HL-60 (cell line): ENCODE results near the gene TMA16.
"Not testable (repeated sequence)": the region's sequence is repeated elsewhere in the genome, so short reads cannot be mapped to it uniquely, and the experiment has no call there.

ENCODE experiments used
- DNase-seq, 2 experiments: peaks; one replicate each; pipeline ENCODE4 v3.0.0-alpha.2; 2010 to 2020; ENCODE audit warnings: low read depth in 1 of 2, low spot score in 1 of 2
- H3K27ac ChIP-seq: fragments of 250-450 bp; sonication (Bioruptor Pico); replicated peaks from 2 replicates; pipeline ENCODE4 v1.5.1; 2020; ENCODE audit warnings: mild to moderate bottlenecking, moderate library complexity
- H3K27me3 ChIP-seq: fragments of 250-450 bp; sonication (Bioruptor Pico); 2 replicates; pipeline ENCODE4 v1.5.1; 2021; ENCODE audit warnings: mild to moderate bottlenecking, moderate library complexity; ENCODE audit not compliant: insufficient read depth, poor library complexity, severe bottlenecking
- H3K4me3 ChIP-seq: replicated peaks from 2 replicates; pipeline ENCODE4 v1.5.1; 2011; ENCODE audit warnings: mild to moderate bottlenecking, control low read depth, low read length; ENCODE audit not compliant: insufficient read depth
- GABPA ChIP-seq: IDR thresholded peaks from 2 replicates; pipeline ENCODE4 v1.6.1; 2012; ENCODE audit warnings: low read depth
- POLR2AphosphoS5 ChIP-seq: IDR thresholded peaks from 2 replicates; pipeline ENCODE4 v1.6.1; 2012; ENCODE audit warnings: low read depth
- SPI1 ChIP-seq: IDR thresholded peaks from 2 replicates; pipeline ENCODE4 v1.6.1; 2012; ENCODE audit warnings: low read depth, mild to moderate bottlenecking, borderline replicate concordance
- long read RNA-seq: library from polyadenylated mRNA; unstranded; transcript quantifications from one replicate; pipeline ENCODE4 v2.0.0, GENCODE V29; 2020
- TF ChIP-seq, protein P1 (sequence below): IDR thresholded peaks from 2 replicates; pipeline ENCODE4 v1.6.1; 2012; ENCODE audit warnings: low read depth; ENCODE audit not compliant: insufficient replicate concordance
- TF ChIP-seq, protein P2 (sequence below): IDR thresholded peaks from one replicate; pipeline ENCODE4 v1.5.1; 2011; ENCODE audit warnings: low read length, control low read depth, inconsistent platforms; ENCODE audit not compliant: insufficient read depth

TMA16 gene
- long read RNA-seq, transcript TMA16-201 (7 exons, 1,978 nt), result major isoform, 27 of 59 reads
- long read RNA-seq, transcript TMA16-209 (6 exons, 803 nt), result minor isoform, 10 of 59 reads
- long read RNA-seq, transcript TMA16-204 (6 exons, 608 nt), result minor isoform, 8 of 59 reads
- long read RNA-seq, partial matches to known transcripts, result 2 of 59 reads
- long read RNA-seq, other reads (novel, unspliced or antisense), result 11 of 59 reads

DNA sequence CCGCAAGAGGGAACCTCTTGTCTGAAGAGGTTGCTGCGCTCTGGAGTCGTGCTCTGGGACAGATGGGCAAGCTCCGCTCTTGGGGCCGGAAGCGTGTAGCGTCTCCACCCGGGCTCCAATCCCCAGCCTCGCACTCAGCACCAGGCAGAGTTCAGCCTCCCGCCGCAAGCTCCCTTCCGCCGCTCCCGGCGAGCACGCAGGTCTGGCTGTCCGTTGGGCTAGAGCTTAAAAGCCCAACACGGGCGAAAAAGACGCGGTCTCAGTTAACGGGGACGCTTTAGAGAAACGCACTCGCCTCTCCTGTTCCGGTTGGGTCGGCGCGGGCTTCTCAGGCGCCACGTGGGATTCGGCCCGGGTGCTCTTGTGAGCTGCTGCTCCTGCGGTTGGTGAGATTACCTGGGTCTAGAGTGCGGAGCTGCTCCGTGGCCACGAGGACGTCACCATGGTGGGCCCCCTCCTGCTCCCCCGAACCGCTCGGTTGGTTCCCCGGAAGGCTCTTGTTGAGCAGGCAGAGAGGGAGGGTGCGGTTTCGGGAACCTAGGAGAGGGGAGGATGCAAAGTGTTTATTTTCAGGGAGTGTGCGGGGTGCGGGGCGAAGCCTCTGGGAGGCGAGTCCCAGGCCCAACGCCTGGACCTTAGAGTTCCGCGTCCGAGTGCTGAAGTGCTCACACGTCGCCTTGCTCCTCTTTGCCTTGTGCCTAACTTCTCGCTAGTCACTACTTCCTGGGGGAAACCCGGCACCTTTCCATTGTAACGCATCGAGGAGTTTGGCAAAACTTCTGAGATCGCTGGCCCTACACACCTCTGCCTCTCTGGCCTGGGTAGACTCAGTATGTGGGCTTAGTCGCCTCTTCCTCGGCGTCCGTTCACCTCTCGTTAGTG is at the start of gene TMA16:
TMA16 (plus strand) TSS at position 331 of the 882 bp plus-strand sequence; CDS start at position 443, 112 bp downstream.
- TF ChIP-seq SPI1, result no peak
- peak; percentile 95 for TF ChIP-seq GABPA
- peak; percentile 93 for TF ChIP-seq POLR2AphosphoS5
- TF ChIP-seq, protein P1, sequence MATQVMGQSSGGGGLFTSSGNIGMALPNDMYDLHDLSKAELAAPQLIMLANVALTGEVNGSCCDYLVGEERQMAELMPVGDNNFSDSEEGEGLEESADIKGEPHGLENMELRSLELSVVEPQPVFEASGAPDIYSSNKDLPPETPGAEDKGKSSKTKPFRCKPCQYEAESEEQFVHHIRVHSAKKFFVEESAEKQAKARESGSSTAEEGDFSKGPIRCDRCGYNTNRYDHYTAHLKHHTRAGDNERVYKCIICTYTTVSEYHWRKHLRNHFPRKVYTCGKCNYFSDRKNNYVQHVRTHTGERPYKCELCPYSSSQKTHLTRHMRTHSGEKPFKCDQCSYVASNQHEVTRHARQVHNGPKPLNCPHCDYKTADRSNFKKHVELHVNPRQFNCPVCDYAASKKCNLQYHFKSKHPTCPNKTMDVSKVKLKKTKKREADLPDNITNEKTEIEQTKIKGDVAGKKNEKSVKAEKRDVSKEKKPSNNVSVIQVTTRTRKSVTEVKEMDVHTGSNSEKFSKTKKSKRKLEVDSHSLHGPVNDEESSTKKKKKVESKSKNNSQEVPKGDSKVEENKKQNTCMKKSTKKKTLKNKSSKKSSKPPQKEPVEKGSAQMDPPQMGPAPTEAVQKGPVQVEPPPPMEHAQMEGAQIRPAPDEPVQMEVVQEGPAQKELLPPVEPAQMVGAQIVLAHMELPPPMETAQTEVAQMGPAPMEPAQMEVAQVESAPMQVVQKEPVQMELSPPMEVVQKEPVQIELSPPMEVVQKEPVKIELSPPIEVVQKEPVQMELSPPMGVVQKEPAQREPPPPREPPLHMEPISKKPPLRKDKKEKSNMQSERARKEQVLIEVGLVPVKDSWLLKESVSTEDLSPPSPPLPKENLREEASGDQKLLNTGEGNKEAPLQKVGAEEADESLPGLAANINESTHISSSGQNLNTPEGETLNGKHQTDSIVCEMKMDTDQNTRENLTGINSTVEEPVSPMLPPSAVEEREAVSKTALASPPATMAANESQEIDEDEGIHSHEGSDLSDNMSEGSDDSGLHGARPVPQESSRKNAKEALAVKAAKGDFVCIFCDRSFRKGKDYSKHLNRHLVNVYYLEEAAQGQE, result peak; percentile 66
- Histone ChIP-seq H3K4me3 (peak within 1 kb of the TSS; percentile 76), H3K27me3 (no peaks in the 10 kb centered on the region), H3K27ac (peak within 1 kb of the TSS; percentile 99)
- peak; percentile 70 to 95 for DNase-seq

DNA sequence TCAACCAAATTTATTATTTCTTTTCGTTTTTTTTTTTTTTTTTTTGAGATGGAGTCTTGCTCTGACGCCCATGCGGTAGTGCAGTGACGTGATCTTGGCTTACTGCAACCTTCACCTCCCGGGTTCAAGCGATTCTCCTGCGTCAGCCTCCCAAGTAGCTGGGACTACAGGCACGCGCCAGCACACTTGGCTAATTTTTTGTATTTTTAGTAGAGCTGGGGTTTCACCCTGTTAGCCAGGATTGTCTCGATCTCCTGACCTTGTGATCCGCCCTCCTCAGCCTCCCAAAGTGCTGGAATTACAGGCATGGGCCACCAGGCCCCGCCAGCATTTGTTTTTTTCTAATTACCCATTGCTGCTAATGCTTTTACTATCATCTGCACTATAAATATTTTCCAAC is 47.5 kb upstream of the TMA16 start:
- H3K27ac ChIP-seq, H3K4me3 ChIP-seq, DNase-seq, H3K27me3 ChIP-seq: not testable (repeated sequence)

DNA sequence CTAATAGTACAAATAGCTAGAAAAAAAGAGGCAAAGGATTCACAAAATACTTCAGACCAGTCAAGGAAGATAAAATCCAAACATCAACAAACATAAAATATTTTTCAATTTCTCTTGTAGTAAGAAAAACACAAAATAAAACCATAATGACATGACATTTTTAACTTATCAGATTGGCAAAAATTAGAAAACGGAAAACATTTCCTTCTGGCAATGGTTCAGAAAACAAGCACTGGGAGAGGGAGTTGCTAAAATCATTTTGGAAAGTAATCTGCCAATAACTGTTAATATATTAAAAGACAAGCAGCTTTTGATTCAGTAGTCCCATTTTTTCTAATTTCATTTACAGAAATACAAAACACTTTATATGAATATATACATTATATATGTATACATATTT is 47.0 kb upstream of the TMA16 start:
- H3K4me3 ChIP-seq, result no peak overlapping the region
- no peak overlapping the region for H3K27ac ChIP-seq
- TF ChIP-seq POLR2AphosphoS5, result no peak
- TF ChIP-seq, protein P2, sequence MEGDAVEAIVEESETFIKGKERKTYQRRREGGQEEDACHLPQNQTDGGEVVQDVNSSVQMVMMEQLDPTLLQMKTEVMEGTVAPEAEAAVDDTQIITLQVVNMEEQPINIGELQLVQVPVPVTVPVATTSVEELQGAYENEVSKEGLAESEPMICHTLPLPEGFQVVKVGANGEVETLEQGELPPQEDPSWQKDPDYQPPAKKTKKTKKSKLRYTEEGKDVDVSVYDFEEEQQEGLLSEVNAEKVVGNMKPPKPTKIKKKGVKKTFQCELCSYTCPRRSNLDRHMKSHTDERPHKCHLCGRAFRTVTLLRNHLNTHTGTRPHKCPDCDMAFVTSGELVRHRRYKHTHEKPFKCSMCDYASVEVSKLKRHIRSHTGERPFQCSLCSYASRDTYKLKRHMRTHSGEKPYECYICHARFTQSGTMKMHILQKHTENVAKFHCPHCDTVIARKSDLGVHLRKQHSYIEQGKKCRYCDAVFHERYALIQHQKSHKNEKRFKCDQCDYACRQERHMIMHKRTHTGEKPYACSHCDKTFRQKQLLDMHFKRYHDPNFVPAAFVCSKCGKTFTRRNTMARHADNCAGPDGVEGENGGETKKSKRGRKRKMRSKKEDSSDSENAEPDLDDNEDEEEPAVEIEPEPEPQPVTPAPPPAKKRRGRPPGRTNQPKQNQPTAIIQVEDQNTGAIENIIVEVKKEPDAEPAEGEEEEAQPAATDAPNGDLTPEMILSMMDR, result no peak
- DNase-seq, result no peak
- H3K27me3 ChIP-seq, result no peaks in the 10 kb centered on the region

DNA sequence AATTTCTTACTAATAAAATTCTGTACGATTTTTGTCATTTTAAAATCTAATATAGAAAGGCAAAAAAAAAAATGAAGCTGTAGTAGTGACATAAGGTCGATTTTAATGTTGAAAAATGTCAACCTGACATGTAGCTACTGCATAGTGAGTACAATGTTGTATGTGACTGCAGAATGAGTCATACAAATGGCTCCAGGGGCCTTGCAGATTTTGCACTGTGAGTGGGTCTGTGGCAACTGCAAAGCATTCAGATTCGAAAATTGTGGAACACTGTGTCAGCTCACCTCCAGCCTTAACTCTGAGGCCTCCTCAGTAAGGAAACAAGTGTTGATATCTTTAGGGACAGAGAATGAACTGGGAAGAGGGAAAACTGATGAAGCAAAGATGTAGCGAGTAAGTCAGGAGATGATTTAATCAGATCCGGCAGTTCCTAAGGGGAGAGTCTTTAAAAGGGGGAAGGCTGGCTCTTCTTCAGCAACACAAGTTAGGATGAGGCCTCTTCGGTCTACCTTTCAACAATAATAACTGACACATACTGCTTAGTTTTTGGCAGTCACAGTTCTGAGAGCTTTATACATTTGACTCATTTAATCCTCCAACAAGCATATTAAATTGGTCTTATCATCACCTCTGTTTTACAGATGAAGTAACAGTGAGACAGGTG is 45.8 kb upstream of the TMA16 start:
- TF ChIP-seq, protein P2, result no peak
- TF ChIP-seq, protein P1, result no peak
- TF ChIP-seq POLR2AphosphoS5 (no peak), SPI1 (no peak), GABPA (no peak)
- H3K4me3 ChIP-seq, result no peak overlapping the region
- H3K27ac ChIP-seq, result no peak overlapping the region
- no peak for DNase-seq
- H3K27me3 ChIP-seq, result no peaks in the 10 kb centered on the region
